Activated T-cell treated with anti-CD3 and anti-CD28 coated beads for 4 hours (primary cell): ENCODE measurements around the gene CHKB.
A peak's percentile ranks its signal among the peaks of the same experiment; 100 is the strongest.
"Not testable (repeated sequence)": the region's sequence is repeated elsewhere in the genome, so short reads cannot be mapped to it uniquely, and the experiment has no call there.

Experiments used
- DNase-seq: peaks from one replicate; pipeline ENCODE4 v3.0.0-alpha.2; 2020

The CHKB gene

GRCh38 chr22:50546326-50547262 is 36.1 kb downstream of the CHKB start:
- no peak for DNase-seq

GRCh38 chr22:50545522-50546325 is 36.9 kb downstream of the CHKB start, which contains the start of gene KLHDC7B:
Gene KLHDC7B (plus strand): TSS chr22:50545899. CDS start chr22:50546244, 345 bp downstream.
- no peak for DNase-seq

GRCh38 chr22:50544746-50545253 is 37.8 kb downstream of the CHKB start:
- DNase-seq = no peak

- DNase-seq = peak; percentile 80
These were observed 38.4 kb downstream of the CHKB start for GRCh38 chr22:50544078-50544745.

GRCh38 chr22:50542416-50542927 is 40.2 kb downstream of the CHKB start:
- DNase-seq = no peak

GRCh38 chr22:50541667-50542026 is 41.0 kb downstream of the CHKB start:
- DNase-seq = not testable (repeated sequence)

GRCh38 chr22:50540381-50540780 is 42.3 kb downstream of the CHKB start:
- no peak for DNase-seq

- no peak for DNase-seq
These were observed 44.9 kb downstream of the CHKB start for GRCh38 chr22:50537765-50538164.

GRCh38 chr22:50536226-50536625 is 46.4 kb downstream of the CHKB start:
- DNase-seq = no peak

GRCh38 chr22:50535113-50535512 is 47.5 kb downstream of the CHKB start:
- no peak for DNase-seq

- DNase-seq = not testable (repeated sequence)
These were observed 48.6 kb downstream of the CHKB start for GRCh38 chr22:50533856-50534711.

GRCh38 chr22:50532824-50533796 is 49.5 kb downstream of the CHKB start:
- DNase-seq = no peak

- DNase-seq = no peak
These were observed 50.5 kb downstream of the CHKB start for GRCh38 chr22:50531962-50532674.

GRCh38 chr22:50531546-50531961 is 51.1 kb downstream of the CHKB start:
- DNase-seq = peak; percentile 64

- DNase-seq = peak; percentile 73
These were observed 51.6 kb downstream of the CHKB start for GRCh38 chr22:50530877-50531545.

- no peak for DNase-seq
These were observed 52.1 kb downstream of the CHKB start for GRCh38 chr22:50530580-50530876.

- DNase-seq = peak; percentile 56
These were observed 52.6 kb downstream of the CHKB start, which contains the start of gene TYMP for GRCh38 chr22:50529897-50530579. Gene TYMP (minus strand): TSS chr22:50530012. CDS start chr22:50529709, 303 bp downstream.

- DNase-seq = no peak
These were observed 53.2 kb downstream of the CHKB start for GRCh38 chr22:50529416-50529896.
